ENCODE measurements around the gene PODXL2.
"Not testable (repeated sequence)": the region's sequence is repeated elsewhere in the genome, so short reads cannot be mapped to it uniquely, and the experiment has no call there.

Gene PODXL2

GRCh38 chr3:127605547-127605946 is 23.4 kb upstream of the PODXL2 start:
- not testable (repeated sequence) for DNase-seq

GRCh38 chr3:127606086-127606805 is 22.7 kb upstream of the PODXL2 start:
- DNase-seq = no peak

- no peak for DNase-seq
Observed at GRCh38 chr3:127606981-127607595, 21.9 kb upstream of the PODXL2 start.

DNA sequence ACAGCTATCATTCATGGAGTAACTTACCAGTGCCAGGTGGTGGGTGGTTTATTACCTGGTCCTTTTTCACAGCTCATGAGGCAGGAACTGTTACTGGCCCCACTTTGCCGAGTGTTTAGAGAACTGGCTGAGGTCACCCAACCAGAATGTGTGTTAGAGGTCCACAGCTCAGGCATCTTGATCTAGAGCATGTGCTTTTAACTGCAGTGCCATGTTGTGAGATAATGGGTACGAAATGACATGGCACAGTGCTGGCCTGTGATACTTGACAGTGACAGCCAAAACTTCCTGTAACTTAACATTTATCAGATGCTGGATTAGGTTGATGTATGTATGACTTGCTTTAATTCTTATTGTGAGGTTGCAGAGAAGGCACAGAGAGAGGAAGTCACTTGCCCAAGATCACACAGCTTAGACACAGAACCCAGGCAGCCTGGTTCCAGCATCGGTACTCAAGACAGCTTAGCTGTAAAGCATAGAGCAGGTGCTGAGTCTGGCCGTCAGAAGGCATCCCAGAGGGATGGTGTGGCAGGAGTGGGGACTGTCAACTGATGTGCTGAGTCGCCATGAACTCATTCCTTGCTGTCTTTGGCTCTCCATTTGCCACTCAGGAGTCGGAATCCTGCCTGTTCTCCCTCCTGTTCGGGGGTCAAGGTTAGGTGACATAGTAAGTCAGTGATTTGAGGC is 21.2 kb upstream of the PODXL2 start:
- no peak for DNase-seq

- DNase-seq = no peak
Observed at GRCh38 chr3:127608362-127608718, 20.6 kb upstream of the PODXL2 start.

DNA sequence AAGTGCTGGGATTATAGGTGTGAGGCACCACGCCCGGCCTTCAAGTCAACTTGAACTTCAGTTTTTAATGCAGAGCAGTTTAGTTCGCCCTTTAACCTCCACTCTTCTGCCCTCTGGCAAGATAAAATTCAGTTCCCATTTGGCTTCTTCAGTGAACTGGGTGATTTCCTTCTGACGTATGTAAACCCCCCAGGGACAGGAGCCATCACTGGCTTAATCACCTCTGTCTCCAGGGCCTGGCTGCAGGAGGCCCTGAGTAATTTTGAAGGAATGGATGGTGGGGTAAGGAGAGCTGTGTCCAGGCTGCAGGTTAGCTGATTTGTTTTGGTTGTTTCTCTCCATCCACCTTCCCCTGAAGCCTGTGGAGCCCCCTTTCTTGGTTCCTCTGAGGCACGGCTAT is 18.9 kb upstream of the PODXL2 start:
- no peak for DNase-seq

DNA sequence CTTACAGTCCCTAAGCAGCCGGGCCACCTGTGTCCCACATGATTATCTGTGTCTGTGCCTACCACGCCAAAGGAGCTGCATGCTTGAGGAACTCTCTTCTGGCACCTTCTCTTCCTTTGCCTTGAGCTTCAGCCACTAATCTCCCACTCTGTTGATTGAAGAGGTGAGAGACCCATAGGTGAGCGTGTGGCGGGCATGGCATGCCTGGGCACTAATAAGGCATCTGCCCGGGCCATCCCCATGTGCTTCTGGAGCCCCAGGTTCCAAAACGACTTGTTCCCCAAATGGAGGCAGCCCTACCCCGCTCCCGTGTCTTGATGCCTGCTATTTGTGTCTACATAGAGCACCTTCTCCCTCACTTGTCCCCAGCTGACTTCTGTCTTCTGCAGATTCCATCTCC is 17.7 kb upstream of the PODXL2 start:
- DNase-seq = no peak

DNA sequence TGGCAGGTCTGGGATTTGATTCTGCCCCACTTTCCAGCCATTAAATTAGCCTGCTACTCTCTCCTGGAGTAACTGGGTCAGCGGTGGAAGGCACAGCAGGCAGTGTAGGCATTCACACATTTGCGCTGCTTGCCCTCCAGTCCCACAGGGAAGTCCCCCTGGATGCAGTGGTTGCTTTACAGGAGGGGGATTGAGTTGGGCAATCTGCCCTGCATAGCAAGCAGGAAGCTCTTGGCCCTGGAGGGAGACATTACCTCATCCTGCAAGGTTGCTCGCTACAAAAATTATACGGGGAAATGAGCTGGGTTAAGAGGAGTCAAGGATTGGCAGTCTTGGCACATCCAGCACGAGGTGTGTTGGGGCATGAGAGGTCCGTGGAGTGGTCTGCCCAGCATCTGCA is 16.0 kb upstream of the PODXL2 start:
- DNase-seq = no peak

GRCh38 chr3:127613406-127613805 is 15.6 kb upstream of the PODXL2 start:
- no peak for DNase-seq

DNA sequence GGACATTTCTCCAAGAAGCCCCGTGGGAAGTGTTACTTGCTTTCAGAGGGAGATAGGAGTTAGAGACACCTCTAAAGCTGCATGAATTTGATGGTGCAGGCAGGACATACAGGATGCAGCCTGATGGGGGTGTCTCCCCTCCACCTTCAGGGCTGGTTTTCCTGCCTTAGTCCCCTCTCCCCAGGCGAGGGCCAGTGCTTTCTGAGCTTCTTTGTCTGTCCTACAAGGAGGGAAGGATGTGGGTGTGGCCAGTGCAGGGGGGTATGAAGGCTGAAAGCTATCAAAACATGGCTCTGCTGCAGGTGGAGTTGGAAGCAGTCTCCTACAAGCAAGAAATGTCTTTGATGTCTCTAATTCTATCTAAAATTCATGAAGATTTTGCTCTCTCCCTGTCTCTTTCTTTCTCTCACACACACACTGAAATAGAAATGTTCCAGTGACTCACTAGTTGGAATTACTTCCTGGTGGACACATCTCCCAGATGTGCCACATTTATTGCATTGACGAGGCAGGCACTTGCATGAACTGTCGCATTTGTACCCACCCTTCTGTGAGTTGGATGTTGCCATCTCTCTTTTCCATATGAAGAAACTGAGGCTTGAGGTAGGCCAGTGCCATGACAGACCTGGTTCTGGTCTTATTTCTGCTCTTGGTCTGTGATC is 13.9 kb upstream of the PODXL2 start:
- DNase-seq = no peak

DNA sequence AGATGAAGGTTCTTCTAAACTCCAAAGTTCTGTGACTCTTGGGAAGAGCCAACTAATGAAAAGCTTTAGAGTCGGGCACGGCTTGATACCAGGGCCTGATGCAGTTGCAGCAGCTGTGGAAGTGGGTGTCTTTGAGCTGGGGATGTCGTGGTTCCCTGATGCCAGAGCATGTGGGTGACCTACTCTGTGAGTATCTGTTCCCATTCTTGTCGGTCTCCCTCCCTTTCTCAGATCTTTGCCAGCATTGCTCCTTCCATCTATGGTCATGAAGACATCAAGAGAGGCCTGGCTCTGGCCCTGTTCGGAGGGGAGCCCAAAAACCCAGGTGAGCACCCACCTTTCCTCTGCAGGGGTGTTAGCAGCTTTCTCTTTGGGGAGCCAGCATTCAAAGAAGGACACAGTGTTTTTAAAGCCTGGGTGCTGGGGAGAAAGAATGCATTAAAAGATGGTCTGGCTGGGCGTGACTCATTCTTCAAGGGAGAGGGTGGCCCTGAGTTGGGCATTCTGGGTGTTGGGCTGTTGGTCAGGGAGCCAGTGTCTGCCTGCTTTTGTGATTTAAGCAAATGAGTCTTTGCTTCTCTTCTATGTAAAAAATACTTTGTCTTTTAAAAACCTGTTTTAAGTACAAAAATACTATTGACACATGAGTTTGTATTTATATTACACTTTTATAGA is 13.2 kb upstream of the PODXL2 start:
- DNase-seq = no peak

DNA sequence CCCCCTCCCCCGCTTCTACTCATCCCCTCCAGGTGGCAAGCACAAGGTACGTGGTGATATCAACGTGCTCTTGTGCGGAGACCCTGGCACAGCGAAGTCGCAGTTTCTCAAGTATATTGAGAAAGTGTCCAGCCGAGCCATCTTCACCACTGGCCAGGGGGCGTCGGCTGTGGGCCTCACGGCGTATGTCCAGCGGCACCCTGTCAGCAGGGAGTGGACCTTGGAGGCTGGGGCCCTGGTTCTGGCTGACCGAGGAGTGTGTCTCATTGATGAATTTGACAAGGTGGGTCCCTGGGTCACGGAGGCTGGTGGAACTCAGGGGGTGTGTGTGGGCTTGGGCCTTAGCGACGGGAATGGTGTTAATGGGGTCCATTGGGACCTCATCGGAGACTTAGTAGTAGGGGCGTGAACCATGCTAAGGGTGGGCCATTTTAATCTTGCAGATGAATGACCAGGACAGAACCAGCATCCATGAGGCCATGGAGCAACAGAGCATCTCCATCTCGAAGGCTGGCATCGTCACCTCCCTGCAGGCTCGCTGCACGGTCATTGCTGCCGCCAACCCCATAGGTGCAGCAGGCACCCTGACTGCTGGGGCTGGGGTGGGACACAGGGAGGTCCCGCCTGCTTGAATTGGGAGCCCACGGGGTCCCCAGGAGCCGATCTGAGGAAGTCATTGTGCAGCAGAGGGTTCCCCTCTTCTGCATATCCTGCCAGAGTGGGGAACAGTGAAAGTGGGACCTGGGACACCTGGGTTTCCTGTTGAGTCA is 12.0 kb upstream of the PODXL2 start:
- no peak for DNase-seq

DNA sequence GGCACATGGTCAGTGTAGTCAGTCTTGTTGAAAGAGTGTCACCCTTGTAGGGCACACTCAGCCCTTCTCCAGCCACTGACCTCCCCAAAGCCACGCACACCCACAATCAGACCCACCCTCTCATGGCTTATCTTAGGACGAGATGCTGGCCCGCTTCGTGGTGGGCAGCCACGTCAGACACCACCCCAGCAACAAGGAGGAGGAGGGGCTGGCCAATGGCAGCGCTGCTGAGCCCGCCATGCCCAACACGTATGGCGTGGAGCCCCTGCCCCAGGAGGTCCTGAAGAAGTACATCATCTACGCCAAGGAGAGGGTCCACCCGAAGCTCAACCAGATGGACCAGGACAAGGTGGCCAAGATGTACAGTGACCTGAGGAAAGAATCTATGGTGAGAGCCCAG is 10.1 kb upstream of the PODXL2 start:
- DNase-seq = no peak

DNA sequence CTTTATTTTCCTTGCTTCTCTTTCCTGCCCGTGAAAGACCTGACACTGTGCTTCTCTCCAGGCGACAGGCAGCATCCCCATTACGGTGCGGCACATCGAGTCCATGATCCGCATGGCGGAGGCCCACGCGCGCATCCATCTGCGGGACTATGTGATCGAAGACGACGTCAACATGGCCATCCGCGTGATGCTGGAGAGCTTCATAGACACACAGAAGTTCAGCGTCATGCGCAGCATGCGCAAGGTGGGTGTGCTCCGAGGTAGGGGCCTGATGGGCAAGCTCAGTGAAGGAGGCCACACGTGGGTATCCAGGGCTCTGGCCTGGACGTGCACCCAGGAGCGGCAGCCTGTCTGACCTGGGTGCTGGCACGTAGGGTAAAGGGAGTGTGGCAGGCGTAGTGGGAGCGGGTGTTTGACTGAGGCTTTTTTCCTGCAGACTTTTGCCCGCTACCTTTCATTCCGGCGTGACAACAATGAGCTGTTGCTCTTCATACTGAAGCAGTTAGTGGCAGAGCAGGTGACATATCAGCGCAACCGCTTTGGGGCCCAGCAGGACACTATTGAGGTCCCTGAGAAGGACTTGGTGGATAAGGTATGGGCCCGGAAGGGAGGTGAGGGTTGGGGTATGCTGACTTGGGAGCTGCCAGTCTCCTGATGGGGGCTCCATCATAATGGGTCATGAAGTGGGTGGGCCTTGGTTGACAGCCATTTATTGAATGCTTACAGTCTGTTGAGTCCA is 8.2 kb upstream of the PODXL2 start:
- DNase-seq = no peak

- no peak for DNase-seq
Observed at GRCh38 chr3:127622031-127622430, 7.0 kb upstream of the PODXL2 start.

- no peak for DNase-seq
Observed at GRCh38 chr3:127622772-127623576, 6.0 kb upstream of the PODXL2 start.

- DNase-seq = no peak
Observed at GRCh38 chr3:127624063-127624462, 4.9 kb upstream of the PODXL2 start.

- DNase-seq = no peak
Observed at GRCh38 chr3:127625821-127626220, 3.2 kb upstream of the PODXL2 start.

DNA sequence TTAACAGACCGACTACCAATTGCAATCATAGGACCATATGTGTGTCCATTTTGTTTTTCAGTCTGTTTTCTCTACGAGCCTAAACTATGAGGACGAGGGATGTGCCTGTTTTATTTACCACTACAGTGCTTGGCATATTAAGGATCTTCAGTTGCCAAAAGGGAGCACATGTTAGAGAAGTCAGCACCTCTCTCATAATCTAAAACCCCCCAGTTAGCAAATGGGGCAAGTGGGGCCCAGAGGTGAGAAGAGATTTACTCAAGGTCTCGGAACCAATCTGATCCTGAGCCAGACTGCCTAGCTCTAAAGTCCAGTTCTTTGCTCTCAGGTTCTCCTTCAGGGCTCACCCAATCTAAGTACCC is 578 bp upstream of the PODXL2 start:
- DNase-seq = no peak

GRCh38 chr3:127629467-127630403 is 750 bp downstream of the PODXL2 start:
- DNase-seq = peak; percentile 35 to 51
